ENCODE measurements around the gene BMPR1A. TPM values are rescaled to one million over a fixed set of nuclear protein-coding genes. Genes with fewer than 3 reads are reported as not detected.
"Not testable (repeated sequence)": the region's sequence is repeated elsewhere in the genome, so short reads cannot be mapped to it uniquely, and the experiment has no call there.

Gene BMPR1A
- total RNA-seq, 4 donors from 2014 or later: 29.3 to 45.2 (median 38.0) TPM

DNA sequence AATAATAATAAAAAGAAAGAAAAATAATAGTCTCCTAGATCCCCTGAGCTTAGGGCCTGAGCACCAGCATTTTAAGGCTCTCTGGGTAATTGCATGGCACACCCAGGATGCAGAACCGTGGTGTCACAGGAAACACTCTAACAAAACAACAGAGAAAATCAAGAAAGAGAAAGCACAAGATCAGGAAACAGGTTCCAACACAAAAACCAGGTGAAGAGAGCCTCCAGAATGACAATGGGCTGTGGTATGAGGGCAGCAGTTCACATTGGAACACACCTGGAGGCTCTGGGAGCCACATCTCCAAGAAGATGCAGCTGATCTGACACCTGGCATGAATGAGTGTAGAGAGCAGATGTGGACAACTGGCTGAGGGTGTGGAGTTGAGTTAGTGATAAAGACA lies 193.9 kb downstream of the BMPR1A start:
- in situ Hi-C loops (cut with MboI; ENCODE audit: low pct_ligation_motif_present in 1 of 4, low pct_unique_long_range_greater_than_20kb in 1 of 4, low sequenced_read_pairs in 3 of 4): no loop called here
- Histone ChIP-seq H3K4me3 (no peak overlapping the region), H3K27me3 (peaks cover 11% of the 10 kb centered on the region), H3K9me3 (peaks cover 0 to 6% of the 10 kb centered on the region in 2 donors), H3K27ac (no peak overlapping the region), H3K36me3 (no peaks in the 10 kb centered on the region), H3K4me1 (peaks cover 0 to 21% (median 9%) of the 10 kb centered on the region in 4 donors)
- TF ChIP-seq, protein P1, sequence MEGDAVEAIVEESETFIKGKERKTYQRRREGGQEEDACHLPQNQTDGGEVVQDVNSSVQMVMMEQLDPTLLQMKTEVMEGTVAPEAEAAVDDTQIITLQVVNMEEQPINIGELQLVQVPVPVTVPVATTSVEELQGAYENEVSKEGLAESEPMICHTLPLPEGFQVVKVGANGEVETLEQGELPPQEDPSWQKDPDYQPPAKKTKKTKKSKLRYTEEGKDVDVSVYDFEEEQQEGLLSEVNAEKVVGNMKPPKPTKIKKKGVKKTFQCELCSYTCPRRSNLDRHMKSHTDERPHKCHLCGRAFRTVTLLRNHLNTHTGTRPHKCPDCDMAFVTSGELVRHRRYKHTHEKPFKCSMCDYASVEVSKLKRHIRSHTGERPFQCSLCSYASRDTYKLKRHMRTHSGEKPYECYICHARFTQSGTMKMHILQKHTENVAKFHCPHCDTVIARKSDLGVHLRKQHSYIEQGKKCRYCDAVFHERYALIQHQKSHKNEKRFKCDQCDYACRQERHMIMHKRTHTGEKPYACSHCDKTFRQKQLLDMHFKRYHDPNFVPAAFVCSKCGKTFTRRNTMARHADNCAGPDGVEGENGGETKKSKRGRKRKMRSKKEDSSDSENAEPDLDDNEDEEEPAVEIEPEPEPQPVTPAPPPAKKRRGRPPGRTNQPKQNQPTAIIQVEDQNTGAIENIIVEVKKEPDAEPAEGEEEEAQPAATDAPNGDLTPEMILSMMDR (IDR thresholded peaks at IDR 0.05): no peak
- no peak for TF ChIP-seq POLR2A (IDR thresholded peaks at IDR 0.05)
- TF ChIP-seq EP300 (IDR thresholded peaks at IDR 0.05; ENCODE audit: low read depth): no peak
- TF ChIP-seq POLR2AphosphoS5 (IDR thresholded peaks at IDR 0.05): no peak
- DNase-seq: no peak
- intact Hi-C loops (cut with DNase I; ENCODE audit: low total_unique reads): no loop called here
- WGBS, 2 donors (ENCODE audit: low coverage in 1 of 2): 15 to 50% methylated on average over 1 of the region's 1 CpG

DNA sequence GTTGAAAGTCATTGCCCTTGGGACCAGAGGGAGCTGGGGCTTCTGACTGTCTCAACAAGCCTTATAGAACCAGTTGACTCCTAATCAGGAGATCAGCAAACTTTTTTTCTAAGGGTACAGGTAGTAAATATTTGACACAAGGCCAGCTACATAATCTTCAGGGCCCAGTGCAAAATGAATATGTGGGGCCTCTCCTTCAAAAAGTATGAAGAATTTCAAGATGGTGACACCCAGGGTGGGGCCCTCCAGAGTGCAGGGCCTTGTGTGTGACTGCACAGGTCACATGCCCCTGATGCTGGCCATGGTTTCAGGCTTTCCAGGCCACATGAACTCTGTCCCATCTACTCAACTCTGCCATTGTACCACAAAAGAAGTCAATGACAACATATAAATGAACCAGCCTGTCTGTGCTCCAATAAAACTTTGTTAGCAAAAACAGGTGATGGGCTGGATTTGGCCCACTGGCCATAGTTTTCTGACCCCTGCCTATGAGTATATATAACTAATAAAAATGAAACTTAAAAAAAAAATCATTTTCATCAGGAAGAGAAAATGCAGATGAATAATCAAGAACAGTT lies 194.9 kb downstream of the BMPR1A start:
- no peak for DNase-seq
- H3K27me3 ChIP-seq: peaks cover 11% of the 10 kb centered on the region
- no peak overlapping the region for H3K4me3 ChIP-seq
- no peaks in the 10 kb centered on the region for H3K36me3 ChIP-seq
- H3K27ac ChIP-seq: no peak overlapping the region
- H3K9me3 ChIP-seq: peaks cover 0 to 6% of the 10 kb centered on the region in 2 donors
- TF ChIP-seq POLR2AphosphoS5 (IDR thresholded peaks at IDR 0.05) (no peak), POLR2A (IDR thresholded peaks at IDR 0.05) (no peak), EP300 (IDR thresholded peaks at IDR 0.05; ENCODE audit: low read depth) (no peak)
- TF ChIP-seq, protein P1 (IDR thresholded peaks at IDR 0.05): no peak
- intact Hi-C loops (cut with DNase I; ENCODE audit: low total_unique reads) (no loop called here), in situ Hi-C loops (cut with MboI; ENCODE audit: low pct_ligation_motif_present in 1 of 4, low pct_unique_long_range_greater_than_20kb in 1 of 4, low sequenced_read_pairs in 3 of 4) (no loop called here)
- H3K4me1 ChIP-seq: peaks cover 0 to 18% (median 6%) of the 10 kb centered on the region in 4 donors

DNA sequence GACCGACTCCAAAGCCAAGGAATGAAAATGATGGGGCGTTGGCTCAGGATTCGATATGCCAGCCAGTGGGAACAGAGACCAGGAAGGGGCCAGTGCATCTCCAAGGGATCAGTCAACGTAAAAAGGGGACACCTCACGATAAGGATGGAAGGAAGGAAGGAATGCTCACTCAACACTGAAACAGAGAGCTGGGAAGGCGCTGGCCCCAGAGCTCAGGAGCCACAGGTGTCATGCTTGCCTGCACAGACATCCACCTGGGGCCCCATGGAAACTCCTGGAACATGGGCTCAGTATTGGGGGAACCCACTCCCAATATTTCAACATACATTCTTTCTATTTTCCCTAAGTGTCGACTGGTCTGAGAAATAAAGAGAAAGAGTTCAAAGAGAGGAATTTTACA lies 195.7 kb downstream of the BMPR1A start:
- Histone ChIP-seq H3K36me3 (no peaks in the 10 kb centered on the region), H3K9me3 (peaks cover 0 to 6% of the 10 kb centered on the region in 2 donors), H3K27ac (no peak overlapping the region), H3K4me3 (no peak overlapping the region), H3K27me3 (peaks cover 4% of the 10 kb centered on the region), H3K4me1 (peaks cover 0 to 18% (median 6%) of the 10 kb centered on the region in 4 donors)
- TF ChIP-seq POLR2A (IDR thresholded peaks at IDR 0.05): no peak
- TF ChIP-seq POLR2AphosphoS5 (IDR thresholded peaks at IDR 0.05): no peak
- TF ChIP-seq, protein P1 (IDR thresholded peaks at IDR 0.05): no peak
- no peak for TF ChIP-seq EP300 (IDR thresholded peaks at IDR 0.05; ENCODE audit: low read depth)
- in situ Hi-C loops (cut with MboI; ENCODE audit: low pct_ligation_motif_present in 1 of 4, low pct_unique_long_range_greater_than_20kb in 1 of 4, low sequenced_read_pairs in 3 of 4): no loop called here
- intact Hi-C loops (cut with DNase I; ENCODE audit: low total_unique reads): no loop called here
- 92 to 94% methylated on average over 7 of the region's 7 CpGs for WGBS, 2 donors (ENCODE audit: low coverage in 1 of 2)
- DNase-seq: no peak

DNA sequence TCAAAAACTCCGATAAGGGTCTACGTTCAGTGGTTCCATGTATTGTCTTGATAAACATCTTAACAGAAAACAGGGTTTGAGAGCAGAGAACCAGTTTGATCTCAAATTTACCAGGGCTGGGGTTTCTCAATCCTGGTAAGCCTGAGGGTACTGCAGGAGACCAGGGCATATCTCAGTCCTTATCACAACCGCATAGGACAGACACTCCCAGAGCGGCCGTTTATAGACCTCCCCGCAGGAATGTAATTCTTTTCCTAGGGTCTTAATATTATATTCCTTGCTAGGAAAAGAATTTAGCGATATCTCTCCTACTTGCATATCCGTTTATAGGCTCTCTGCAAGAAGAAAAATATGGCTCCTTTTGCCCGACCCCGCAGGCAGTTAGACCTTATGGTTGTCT lies 196.3 kb downstream of the BMPR1A start:
- H3K27me3 ChIP-seq; H3K9me3 ChIP-seq; in situ Hi-C loops (cut with MboI; ENCODE audit: low pct_ligation_motif_present in 1 of 4, low pct_unique_long_range_greater_than_20kb in 1 of 4, low sequenced_read_pairs in 3 of 4); H3K36me3 ChIP-seq; intact Hi-C loops (cut with DNase I; ENCODE audit: low total_unique reads); H3K4me3 ChIP-seq; DNase-seq: not testable (repeated sequence)
- Histone ChIP-seq H3K4me1 (peaks cover 0 to 18% (median 6%) of the 10 kb centered on the region in 4 donors), H3K27ac (peak overlapping the region in 1 of 4 donors; percentile 57)
- 94 to 95% methylated on average over 7 to 10 of the region's 10 CpGs for WGBS, 2 donors (ENCODE audit: low coverage in 1 of 2)
